ENCODE measurements around the gene WLS.

Gene WLS

GRCh38 chr1:68128820-68129219, 103.5 kb downstream of the WLS start:
- no peak for DNase-seq

GRCh38 chr1:68128157-68128556, 104.2 kb downstream of the WLS start:
- no peak for DNase-seq

GRCh38 chr1:68121536-68121935, 110.8 kb downstream of the WLS start:
- DNase-seq: no peak

DNA sequence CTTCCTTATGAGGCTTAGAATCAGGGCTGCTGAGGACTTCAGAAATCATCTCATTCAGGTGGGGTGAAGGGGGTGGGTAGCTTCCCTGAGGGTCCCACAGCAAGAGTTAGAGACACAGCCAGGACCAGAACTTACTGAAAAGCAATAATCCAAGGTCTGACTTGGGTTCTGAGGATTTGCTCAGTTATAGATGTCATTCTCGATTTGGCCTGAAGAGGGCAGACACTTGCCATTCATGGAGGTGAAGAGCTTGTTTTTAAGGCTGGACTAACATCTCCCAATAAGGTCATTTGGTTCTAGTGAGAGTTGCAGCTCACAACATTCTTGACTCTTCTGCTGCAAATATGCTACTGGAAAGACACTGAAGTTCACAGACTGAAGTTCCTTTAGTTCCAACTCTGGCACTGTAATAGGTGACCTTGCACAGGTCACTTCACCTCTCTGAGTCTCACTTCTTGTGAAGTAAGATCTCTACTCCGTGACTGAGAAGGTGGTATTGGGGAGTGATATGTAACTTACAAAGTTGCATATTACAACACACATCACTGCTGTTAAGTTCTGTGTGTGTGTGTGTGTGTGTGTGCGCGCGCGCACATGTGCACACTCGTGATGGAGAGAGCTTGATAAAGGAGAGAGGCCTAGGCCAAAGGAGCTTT, 112.1 kb downstream of the WLS start:
- DNase-seq: peak; percentile 82

DNA sequence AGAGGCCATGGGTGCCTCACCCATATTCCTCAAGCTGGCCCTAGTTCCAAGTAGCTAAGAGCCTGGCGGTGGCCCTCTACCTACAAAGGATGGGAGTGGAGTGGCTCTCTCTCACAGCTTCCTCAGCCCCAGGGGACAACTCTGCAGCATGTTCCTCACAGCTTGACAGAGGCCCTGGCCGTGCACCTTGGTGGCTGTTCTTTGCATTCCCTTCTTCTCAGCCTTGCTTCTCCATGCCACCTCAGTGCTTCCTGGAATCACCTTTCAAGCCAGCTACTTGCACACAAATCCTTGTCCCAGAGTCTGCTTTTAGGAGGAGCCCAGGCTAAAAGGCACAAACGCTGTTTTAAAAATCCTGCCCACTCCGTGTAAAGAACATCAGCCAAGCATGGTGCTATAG, 112.9 kb downstream of the WLS start:
- DNase-seq: no peak

DNA sequence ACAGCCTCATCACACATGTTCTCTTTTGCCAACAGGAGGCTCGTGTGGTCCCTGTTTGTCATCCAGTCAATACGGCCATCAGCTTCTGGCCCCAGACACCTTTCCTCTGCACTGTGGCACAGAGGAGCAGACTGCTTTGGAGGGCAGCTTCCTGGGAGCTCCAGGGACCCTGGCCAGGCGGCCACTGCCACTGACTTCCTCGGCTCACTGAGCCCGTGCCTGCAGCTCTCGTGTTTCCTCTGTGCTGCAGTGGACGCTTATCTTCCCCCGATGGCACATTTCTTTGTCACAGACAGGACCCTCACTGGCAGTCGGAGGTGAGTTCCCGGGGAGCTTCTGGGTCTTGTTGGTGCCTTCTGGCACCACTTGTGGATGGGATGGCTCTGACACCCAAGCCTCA, 114.9 kb downstream of the WLS start:
- no peak for DNase-seq

DNA sequence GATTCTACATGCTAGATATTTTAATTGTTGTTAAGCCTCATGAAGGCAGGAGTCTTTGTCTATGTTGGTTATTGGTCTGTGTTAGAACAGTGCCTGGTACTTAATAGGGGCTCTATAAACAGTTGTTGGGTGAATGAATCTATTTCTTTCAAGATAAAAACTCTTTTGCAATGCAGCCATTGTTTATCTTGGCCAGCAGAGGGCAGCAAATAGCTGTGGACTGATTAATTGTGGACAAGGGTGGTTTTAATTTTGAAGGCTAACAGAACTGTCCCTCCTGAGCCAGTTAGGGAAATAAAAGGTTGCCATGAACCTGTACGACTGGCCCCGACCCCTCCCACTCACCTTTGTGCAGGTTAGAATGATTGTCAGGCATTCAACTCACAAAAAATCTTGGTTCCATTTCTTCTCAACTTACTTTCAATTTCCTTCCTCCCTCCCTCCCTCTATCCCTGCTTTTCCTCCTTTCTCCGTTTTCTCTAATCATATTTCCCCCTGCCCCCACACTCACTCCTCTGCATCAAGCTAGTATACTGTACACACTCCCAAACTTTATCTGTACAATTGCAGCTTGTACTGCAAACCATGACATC, 115.6 kb downstream of the WLS start:
- peak; percentile 72 for DNase-seq

DNA sequence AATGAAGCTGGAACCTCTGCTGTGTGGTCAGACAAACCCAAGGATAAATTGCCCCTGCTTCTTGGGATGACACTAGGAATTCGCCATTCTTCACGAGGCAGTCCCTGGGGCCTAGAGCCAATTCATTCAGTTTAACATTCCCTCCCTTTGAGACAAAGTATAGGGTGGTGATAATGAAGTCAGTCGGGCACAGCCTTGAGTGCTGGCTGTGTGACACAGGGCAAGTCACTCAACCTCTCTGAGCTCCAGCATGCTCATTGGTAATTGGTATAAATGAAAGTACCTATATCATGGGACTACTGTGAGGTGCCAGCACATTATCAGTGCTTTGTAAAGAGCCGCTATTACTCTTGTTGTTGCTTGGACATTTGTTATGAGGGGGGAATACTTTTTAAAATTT, 117.0 kb downstream of the WLS start:
- no peak for DNase-seq

- no peak for DNase-seq
These were observed 118.4 kb downstream of the WLS start for GRCh38 chr1:68113966-68114365.

DNA sequence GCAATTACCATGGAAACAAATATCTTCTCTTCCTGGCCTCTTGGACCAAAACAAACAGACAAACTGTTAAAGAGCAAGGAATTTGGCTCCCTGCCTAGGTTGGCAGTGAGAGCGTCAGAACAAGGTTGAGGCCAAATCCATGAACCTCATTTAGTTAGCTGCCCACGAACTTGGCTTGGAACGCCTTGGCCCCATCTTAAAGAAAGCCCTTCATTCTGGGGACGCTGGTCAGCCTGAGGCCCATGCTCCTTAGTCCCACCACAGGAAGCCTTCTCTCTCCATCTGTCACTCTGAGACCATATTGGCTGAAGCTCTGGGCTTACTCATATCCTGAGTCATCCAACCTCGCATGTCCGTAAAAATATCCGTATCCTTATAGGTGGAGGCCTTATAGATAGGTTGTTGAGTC, 119.5 kb downstream of the WLS start:
- DNase-seq: peak; percentile 75

DNA sequence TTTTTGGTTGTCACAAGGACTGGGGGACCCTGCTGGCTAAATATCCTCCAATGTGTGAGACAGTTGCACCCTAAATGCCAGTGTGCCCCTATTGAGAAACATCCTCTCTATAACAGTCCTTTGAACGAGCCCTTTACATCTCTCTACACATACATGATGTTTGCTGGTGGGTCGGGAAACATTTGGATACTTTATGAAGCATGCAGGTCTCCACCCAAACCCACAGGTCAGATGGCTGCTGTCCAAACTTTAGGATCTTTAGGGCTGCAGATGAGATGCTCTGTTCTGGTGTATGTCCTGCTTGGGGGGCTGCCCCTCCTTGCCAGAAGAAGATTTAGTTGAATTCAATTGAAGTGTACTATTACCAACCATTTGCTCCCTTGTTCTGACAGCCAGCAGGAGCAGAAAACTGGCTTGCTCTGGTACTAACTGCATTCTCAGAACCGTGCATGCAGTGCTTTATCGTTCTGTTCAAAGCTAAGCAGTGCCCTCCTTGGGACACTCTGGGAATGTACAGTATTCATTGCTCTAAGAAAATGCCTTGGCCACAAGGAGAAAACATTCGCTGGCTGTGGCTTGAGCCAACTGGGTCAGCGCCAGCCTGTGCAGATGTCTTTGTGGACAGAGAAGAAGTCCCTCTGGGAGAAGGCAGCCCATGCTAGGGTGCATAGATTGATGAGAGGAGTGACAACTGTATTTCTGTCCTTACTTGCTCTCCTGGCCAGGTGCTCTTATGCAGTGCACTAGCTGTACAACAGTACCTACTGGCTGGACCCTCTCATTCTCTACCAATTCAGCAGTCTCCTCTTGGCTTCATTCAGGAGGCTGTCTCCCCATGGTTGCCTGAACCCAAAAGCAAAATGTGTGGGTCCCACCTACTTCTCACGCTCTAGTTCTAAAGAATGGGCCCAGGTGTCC, 120.5 kb downstream of the WLS start:
- peak; percentile 72 for DNase-seq

- DNase-seq: no peak
These were observed 124.6 kb downstream of the WLS start for GRCh38 chr1:68107771-68108170.

DNA sequence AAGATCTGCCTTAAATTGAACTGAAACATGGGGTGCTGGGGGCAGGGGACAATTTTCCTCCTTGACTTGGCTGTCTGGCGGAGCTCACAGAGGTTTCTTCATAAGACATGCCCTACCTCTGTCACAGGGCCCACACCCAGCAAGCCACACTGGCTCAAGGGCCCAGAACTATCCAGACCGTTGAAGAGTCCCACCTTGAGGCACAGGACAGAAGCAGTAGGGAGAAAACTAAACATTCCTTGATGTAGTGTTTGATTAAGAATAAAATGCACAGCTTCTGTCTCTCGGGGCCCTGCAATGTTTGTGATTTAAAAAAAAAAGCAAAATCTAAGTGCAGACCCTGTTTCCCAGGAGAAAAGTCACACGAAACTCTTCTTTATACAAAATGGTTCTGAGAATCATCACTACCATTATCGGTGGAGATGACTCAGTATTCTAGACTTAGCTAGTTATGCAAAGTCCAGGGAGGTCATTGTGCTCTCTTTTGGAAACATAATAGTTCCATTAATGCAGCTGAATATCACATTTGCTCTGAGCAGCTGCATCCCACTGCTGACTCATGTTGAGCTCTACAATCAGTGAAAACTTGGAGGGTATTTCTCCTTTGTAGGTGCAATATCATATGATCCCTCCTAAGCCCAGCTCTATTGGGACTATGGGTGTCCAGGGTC, 128.3 kb downstream of the WLS start:
- peak; percentile 21 for DNase-seq

DNA sequence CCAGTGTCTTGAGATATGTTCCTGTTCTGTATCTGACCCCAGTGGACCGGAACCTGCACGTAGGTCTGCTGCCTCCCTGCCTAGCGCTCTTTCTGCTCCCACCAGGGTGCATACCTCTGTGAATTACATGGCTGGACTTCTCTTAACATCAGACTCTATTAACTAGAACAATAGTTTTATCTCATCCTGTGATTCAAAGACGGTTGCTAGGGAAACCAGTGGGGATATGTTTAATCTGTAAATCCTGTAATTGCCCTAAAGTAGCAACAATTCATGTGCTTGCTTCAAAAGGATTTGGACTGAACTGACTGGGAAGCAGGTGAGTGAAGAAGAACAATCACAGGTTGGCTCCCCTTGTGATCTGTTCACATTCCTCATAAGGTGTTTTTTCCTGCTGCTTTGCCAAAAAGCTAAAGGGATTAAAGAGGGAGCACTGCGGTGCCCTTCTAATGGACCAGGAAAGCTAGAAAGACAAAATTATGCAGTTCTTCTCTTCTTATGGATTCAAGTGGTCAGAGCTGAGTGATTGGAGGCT, 129.2 kb downstream of the WLS start:
- DNase-seq: no peak

- no peak for DNase-seq
These were observed 130.5 kb downstream of the WLS start for GRCh38 chr1:68101829-68102228.

DNA sequence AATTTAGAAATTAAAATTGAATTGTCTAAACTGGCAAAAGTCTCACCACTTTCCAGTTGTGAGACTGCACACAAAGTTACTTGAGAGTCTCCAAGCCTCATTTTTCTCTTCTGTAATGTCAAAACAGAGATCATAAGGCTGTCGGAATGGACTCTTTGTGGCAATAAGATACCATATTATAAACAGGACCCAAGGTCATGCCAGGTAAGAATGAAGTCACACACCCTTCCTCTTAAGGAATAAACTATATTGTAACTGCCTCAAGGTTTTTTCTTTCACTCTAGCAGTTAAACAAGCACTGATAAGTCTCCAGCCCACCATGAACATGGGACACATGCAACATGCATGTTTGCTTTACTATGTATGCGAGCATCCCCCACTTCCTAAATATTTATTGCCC, 131.8 kb downstream of the WLS start:
- DNase-seq: no peak

DNA sequence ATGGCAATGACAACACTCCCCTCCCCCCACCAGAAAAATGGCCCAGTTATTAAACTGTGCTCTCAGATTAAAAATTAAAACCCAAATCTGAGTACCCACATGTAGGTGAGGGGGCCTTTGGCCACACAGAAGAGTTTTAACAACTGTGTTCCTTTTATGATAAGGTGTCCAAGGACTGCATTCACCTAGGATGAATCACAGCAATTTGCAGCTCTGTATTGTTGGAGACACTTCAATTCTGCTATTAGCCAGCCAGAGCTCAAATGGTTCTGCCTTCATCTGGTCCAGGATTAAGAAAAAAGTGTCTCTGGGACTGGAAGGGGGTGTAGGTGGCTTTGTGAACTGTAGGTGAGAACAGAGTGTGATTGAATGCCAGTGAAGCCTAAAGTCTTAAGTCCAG, 138.6 kb downstream of the WLS start:
- DNase-seq: no peak

DNA sequence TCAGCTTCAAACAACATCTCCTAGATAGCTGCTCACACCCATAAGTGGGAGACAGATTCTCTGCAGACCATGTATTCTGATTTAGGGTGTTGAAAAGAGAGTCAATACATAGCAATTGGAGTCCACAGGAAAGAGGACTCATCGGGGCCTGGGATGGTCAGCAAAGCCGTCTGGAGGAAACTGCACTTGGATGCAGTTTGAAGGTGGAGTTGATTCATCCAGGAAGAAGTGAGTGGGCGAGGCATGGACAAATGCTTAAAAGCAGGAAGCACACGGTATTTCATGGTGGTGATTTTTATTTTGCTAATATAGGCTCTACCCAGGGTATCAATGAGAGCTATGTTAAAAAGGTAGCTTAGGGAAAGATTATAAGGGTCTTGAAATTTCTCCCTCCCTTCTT, 145.1 kb downstream of the WLS start:
- no peak for DNase-seq

GRCh38 chr1:68085752-68086151, 146.6 kb downstream of the WLS start:
- DNase-seq: no peak

DNA sequence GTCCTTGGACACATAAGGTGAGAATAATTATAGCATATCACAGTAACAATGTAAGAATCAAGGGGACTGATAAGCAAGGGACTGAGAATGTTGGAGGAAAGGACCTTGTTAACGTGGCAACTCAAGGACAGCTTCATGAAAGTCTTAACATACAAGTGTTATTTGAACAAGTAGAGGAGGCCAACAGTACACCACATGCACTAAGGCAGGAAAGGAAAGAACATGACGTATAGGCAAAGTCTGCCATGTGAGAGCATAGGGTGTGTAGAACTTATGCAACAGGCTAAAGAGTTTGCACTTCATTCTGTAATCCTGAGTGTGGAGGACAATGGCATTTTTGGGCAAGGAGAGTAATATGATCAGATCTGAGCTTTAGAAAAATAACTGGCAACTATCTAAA, 148.6 kb downstream of the WLS start:
- DNase-seq: no peak

- no peak for DNase-seq
These were observed 150.5 kb downstream of the WLS start for GRCh38 chr1:68081775-68082283.

GRCh38 chr1:68078647-68079046, 153.7 kb downstream of the WLS start:
- DNase-seq: no peak
